ENCODE data around the gene ITGBL1.

Gene ITGBL1

GRCh38 chr13:101514100-101514499, 61.6 kb downstream of the ITGBL1 start:
- no peak for ATAC-seq (ENCODE audit: low read depth)
- no peak for TF ChIP-seq CTCF (IDR thresholded peaks at IDR 0.05; ENCODE audit: poor library complexity, severe bottlenecking)
- Histone ChIP-seq H3K27ac (ENCODE audit: poor library complexity, severe bottlenecking) (no peak overlapping the region), H3K4me1 (ENCODE audit: insufficient read depth, poor library complexity, severe bottlenecking) (peaks cover 4% of the 10 kb centered on the region), H3K4me3 (ENCODE audit: severe bottlenecking) (no peak overlapping the region), H3K9me3 (ENCODE audit: severe bottlenecking) (no peaks in the 10 kb centered on the region), H3K36me3 (ENCODE audit: low read depth) (no peaks in the 10 kb centered on the region), H3K27me3 (ENCODE audit: insufficient read depth, poor library complexity, severe bottlenecking) (no peaks in the 10 kb centered on the region)
- DNase-seq (ENCODE audit: low spot score): no peak

- Histone ChIP-seq H3K4me1 (ENCODE audit: insufficient read depth, poor library complexity, severe bottlenecking) (peaks cover 6% of the 10 kb centered on the region), H3K27ac (ENCODE audit: poor library complexity, severe bottlenecking) (no peak overlapping the region), H3K4me3 (ENCODE audit: severe bottlenecking) (no peak overlapping the region), H3K36me3 (ENCODE audit: low read depth) (no peaks in the 10 kb centered on the region), H3K27me3 (ENCODE audit: insufficient read depth, poor library complexity, severe bottlenecking) (no peaks in the 10 kb centered on the region), H3K9me3 (ENCODE audit: severe bottlenecking) (no peaks in the 10 kb centered on the region)
- TF ChIP-seq CTCF (IDR thresholded peaks at IDR 0.05; ENCODE audit: poor library complexity, severe bottlenecking): peak; percentile 95
- peak; percentile 67 for ATAC-seq (ENCODE audit: low read depth)
- DNase-seq (ENCODE audit: low spot score): no peak
Observed at GRCh38 chr13:101514695-101515275, 62.3 kb downstream of the ITGBL1 start.

- DNase-seq (ENCODE audit: low spot score) (no peak), ATAC-seq (ENCODE audit: low read depth) (no peak)
- peaks cover 13% of the 10 kb centered on the region for H3K4me1 ChIP-seq (ENCODE audit: insufficient read depth, poor library complexity, severe bottlenecking)
- H3K27me3 ChIP-seq (ENCODE audit: insufficient read depth, poor library complexity, severe bottlenecking): no peaks in the 10 kb centered on the region
- no peaks in the 10 kb centered on the region for H3K36me3 ChIP-seq (ENCODE audit: low read depth)
- no peaks in the 10 kb centered on the region for H3K9me3 ChIP-seq (ENCODE audit: severe bottlenecking)
- H3K27ac ChIP-seq (ENCODE audit: poor library complexity, severe bottlenecking): no peak overlapping the region
- no peak overlapping the region for H3K4me3 ChIP-seq (ENCODE audit: severe bottlenecking)
- no peak for TF ChIP-seq CTCF (IDR thresholded peaks at IDR 0.05; ENCODE audit: poor library complexity, severe bottlenecking)
Observed at GRCh38 chr13:101515504-101515903, 63.0 kb downstream of the ITGBL1 start.

GRCh38 chr13:101516262-101516661, 63.8 kb downstream of the ITGBL1 start:
- no peak for ATAC-seq (ENCODE audit: low read depth)
- Histone ChIP-seq H3K36me3 (ENCODE audit: low read depth) (no peaks in the 10 kb centered on the region), H3K9me3 (ENCODE audit: severe bottlenecking) (no peaks in the 10 kb centered on the region), H3K27me3 (ENCODE audit: insufficient read depth, poor library complexity, severe bottlenecking) (no peaks in the 10 kb centered on the region), H3K4me1 (ENCODE audit: insufficient read depth, poor library complexity, severe bottlenecking) (peaks cover 18% of the 10 kb centered on the region), H3K4me3 (ENCODE audit: severe bottlenecking) (no peak overlapping the region), H3K27ac (ENCODE audit: poor library complexity, severe bottlenecking) (no peak overlapping the region)
- TF ChIP-seq CTCF (IDR thresholded peaks at IDR 0.05; ENCODE audit: poor library complexity, severe bottlenecking): no peak
- no peak for DNase-seq (ENCODE audit: low spot score)

GRCh38 chr13:101520672-101521071, 68.2 kb downstream of the ITGBL1 start:
- H3K9me3 ChIP-seq (ENCODE audit: severe bottlenecking): no peaks in the 10 kb centered on the region
- peak; percentile 88 for ATAC-seq (ENCODE audit: low read depth)
- no peak for DNase-seq (ENCODE audit: low spot score)
- H3K27me3 ChIP-seq (ENCODE audit: insufficient read depth, poor library complexity, severe bottlenecking): no peaks in the 10 kb centered on the region
- no peak for TF ChIP-seq CTCF (IDR thresholded peaks at IDR 0.05; ENCODE audit: poor library complexity, severe bottlenecking)
- peaks cover 14% of the 10 kb centered on the region for H3K4me1 ChIP-seq (ENCODE audit: insufficient read depth, poor library complexity, severe bottlenecking)
- no peak overlapping the region for H3K4me3 ChIP-seq (ENCODE audit: severe bottlenecking)
- H3K27ac ChIP-seq (ENCODE audit: poor library complexity, severe bottlenecking): no peak overlapping the region
- no peaks in the 10 kb centered on the region for H3K36me3 ChIP-seq (ENCODE audit: low read depth)
